HEK293T (cell line): ENCODE results near the gene NDUFB7.

Experiments
- CTCF ChIA-PET: fragments of 350-600 bp; formaldehyde crosslinking; extraction: SDS; loops from one replicate; lab custom pipeline; 2021; ENCODE audit warnings: antibody characterized with exemption, inconsistent platforms; lab: Yijun Ruan, JAX
- POLR2A ChIA-PET: fragments of 350-600 bp; formaldehyde crosslinking; extraction: SDS; loops from one replicate; lab custom pipeline; 2020; ENCODE audit warnings: antibody characterized with exemption, inconsistent platforms; lab: Yijun Ruan, JAX
- DNase-seq: peaks from one replicate; pipeline ENCODE4 v3.0.0; 2012; ENCODE audit warnings: mixed read lengths; ENCODE audit errors: extremely low spot score
- ARNT ChIP-seq: fragments of 450-650 bp; IDR thresholded peaks from 2 replicates; pipeline ENCODE4 v1.6.1; 2017; ENCODE audit warnings: mild to moderate bottlenecking
- ELF4 ChIP-seq: fragments of 450-650 bp; IDR thresholded peaks from 2 replicates; pipeline ENCODE4 v1.6.1; 2017; ENCODE audit warnings: antibody characterized with exemption
- FOXM1 ChIP-seq: fragments of 450-650 bp; IDR thresholded peaks from 2 replicates; pipeline ENCODE4 v1.6.1; 2017; ENCODE audit warnings: mild to moderate bottlenecking, borderline replicate concordance
- L3MBTL2 ChIP-seq: fragments of 450-650 bp; conservative IDR thresholded peaks from 2 replicates; pipeline ENCODE4 v1.6.1; 2016; ENCODE audit warnings: mild to moderate bottlenecking
- NFRKB ChIP-seq: fragments of 450-650 bp; IDR thresholded peaks from 2 replicates; pipeline ENCODE4 v1.6.1; 2016; ENCODE audit warnings: mild to moderate bottlenecking, moderate library complexity
- PKNOX1 ChIP-seq: fragments of 450-650 bp; IDR thresholded peaks from 2 replicates; pipeline ENCODE4 v1.6.1; 2016
- SP1 ChIP-seq: fragments of 450-650 bp; IDR thresholded peaks from 2 replicates; pipeline ENCODE4 v1.6.1; 2017
- SUZ12 ChIP-seq: fragments of 450-650 bp; IDR thresholded peaks from 2 replicates; pipeline ENCODE4 v1.6.1; 2016; ENCODE audit warnings: mild to moderate bottlenecking
- TARDBP ChIP-seq: fragments of 450-650 bp; IDR thresholded peaks from 2 replicates; pipeline ENCODE4 v1.6.1; 2016
- ZNF384 ChIP-seq: fragments of 450-650 bp; IDR thresholded peaks from 2 replicates; pipeline ENCODE4 v1.6.1; 2016

NDUFB7 gene

GRCh38 chr19:14516746-14517438, 55.0 kb downstream of the NDUFB7 start:
- ChIA-PET CTCF (interaction anchor here (1.9 kb wide), 1 partner anchor 13 kb away, joined by 7 read pairs; no protein-coding TSS in a partner anchor), POLR2A (interaction anchor here (0.7 to 2.0 kb wide), 7 partner anchors 9 to 90 kb away, joined by 3 to 53 read pairs (median 7); partner anchors contain the start of gene GIPC1)
- DNase-seq, result no peak
- no peak for TF ChIP-seq NFRKB
- no peak for TF ChIP-seq SUZ12
- TF ChIP-seq ZNF384, result no peak
- TF ChIP-seq FOXM1, result no peak
- no peak for TF ChIP-seq SP1
- TF ChIP-seq L3MBTL2, result no peak
- no peak for TF ChIP-seq PKNOX1
- TF ChIP-seq TARDBP, result no peak
- no peak for TF ChIP-seq ARNT
- TF ChIP-seq ELF4, result no peak
